Retinal pigment epithelial cell (primary cell): ENCODE measurements around the gene STPG4.

Source experiments
- DNase-seq: peaks from one replicate; pipeline ENCODE4 v3.0.0-alpha.2; 2010; ENCODE audit warnings: low read depth
- H3K4me3 ChIP-seq: 2 replicates; pipeline ENCODE4 v1.5.1; 2011; ENCODE audit warnings: mild to moderate bottlenecking, low read length, control low read depth, moderate library complexity
- CTCF ChIP-seq: conservative IDR thresholded peaks from 2 replicates; pipeline ENCODE4 v1.5.1; 2011; ENCODE audit warnings: low read depth, low read length, control low read depth, inconsistent platforms

Gene STPG4

GRCh38 chr2:47088371-47089082 lies 66.6 kb downstream of the STPG4 start:
- peak; percentile 43 for TF ChIP-seq CTCF
- no peak overlapping the region for H3K4me3 ChIP-seq
- DNase-seq, result no peak

- DNase-seq, result no peak
- no peak overlapping the region for H3K4me3 ChIP-seq
- TF ChIP-seq CTCF, result no peak
Observed at GRCh38 chr2:47087051-47087450, 68.1 kb downstream of the STPG4 start.

GRCh38 chr2:47086571-47086970 lies 68.5 kb downstream of the STPG4 start:
- no peak for DNase-seq
- no peak overlapping the region for H3K4me3 ChIP-seq
- TF ChIP-seq CTCF, result no peak

- no peak for DNase-seq
- no peak for TF ChIP-seq CTCF
- H3K4me3 ChIP-seq, result no peak overlapping the region
Observed at GRCh38 chr2:47086054-47086471, 69.0 kb downstream of the STPG4 start.

- TF ChIP-seq CTCF, result no peak
- no peak for DNase-seq
- H3K4me3 ChIP-seq, result no peak overlapping the region
Observed at GRCh38 chr2:47083886-47084687, 71.0 kb downstream of the STPG4 start.

GRCh38 chr2:47083485-47083884 lies 71.6 kb downstream of the STPG4 start:
- no peak overlapping the region for H3K4me3 ChIP-seq
- no peak for DNase-seq
- no peak for TF ChIP-seq CTCF

- DNase-seq, result no peak
- no peak for TF ChIP-seq CTCF
- H3K4me3 ChIP-seq, result no peak overlapping the region
Observed at GRCh38 chr2:47083005-47083404, 72.1 kb downstream of the STPG4 start.
